Adrenal gland (tissue), 5 donors: ENCODE results near the gene CPB2.

Experiments
- POLR2A ChIP-seq, 2 donors: fragments of 450-650 bp; IDR thresholded peaks; one replicate each; pipeline ENCODE4 v1.6.1; 2017; ENCODE audit warnings: antibody characterized with exemption in 2 of 2, mild to moderate bottlenecking in 2 of 2, moderate library complexity in 1 of 2
- TF ChIP-seq, protein P1 (sequence below), 6 experiments: fragments of 450-650 bp in 4 of 6; fragments of 200-600 bp in 2 of 6; sonication (generic) in 1 of 6; IDR thresholded peaks; 1 replicate in 5 of 6; 2 replicates in 1 of 6; pipeline versions ENCODE4 v1.5.1 to v1.8.0; 2016 to 2021; ENCODE audit warnings: antibody characterized with exemption in 6 of 6, mild to moderate bottlenecking in 2 of 6, moderate library complexity in 1 of 6
- donor health status: DM: no; HTN: no; CAD: no.

GRCh38 chr13:46088821-46089562 is 15.8 kb downstream of the CPB2 start:
- no peak for TF ChIP-seq POLR2A (IDR thresholded peaks at IDR 0.05)
- TF ChIP-seq, protein P1, sequence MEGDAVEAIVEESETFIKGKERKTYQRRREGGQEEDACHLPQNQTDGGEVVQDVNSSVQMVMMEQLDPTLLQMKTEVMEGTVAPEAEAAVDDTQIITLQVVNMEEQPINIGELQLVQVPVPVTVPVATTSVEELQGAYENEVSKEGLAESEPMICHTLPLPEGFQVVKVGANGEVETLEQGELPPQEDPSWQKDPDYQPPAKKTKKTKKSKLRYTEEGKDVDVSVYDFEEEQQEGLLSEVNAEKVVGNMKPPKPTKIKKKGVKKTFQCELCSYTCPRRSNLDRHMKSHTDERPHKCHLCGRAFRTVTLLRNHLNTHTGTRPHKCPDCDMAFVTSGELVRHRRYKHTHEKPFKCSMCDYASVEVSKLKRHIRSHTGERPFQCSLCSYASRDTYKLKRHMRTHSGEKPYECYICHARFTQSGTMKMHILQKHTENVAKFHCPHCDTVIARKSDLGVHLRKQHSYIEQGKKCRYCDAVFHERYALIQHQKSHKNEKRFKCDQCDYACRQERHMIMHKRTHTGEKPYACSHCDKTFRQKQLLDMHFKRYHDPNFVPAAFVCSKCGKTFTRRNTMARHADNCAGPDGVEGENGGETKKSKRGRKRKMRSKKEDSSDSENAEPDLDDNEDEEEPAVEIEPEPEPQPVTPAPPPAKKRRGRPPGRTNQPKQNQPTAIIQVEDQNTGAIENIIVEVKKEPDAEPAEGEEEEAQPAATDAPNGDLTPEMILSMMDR (IDR thresholded peaks at IDR 0.05) = no peak
